ENCODE measurements around the gene MCF2L.
"Not testable (repeated sequence)": the region's sequence is repeated elsewhere in the genome, so short reads cannot be mapped to it uniquely, and the experiment has no call there.

Gene MCF2L

DNA sequence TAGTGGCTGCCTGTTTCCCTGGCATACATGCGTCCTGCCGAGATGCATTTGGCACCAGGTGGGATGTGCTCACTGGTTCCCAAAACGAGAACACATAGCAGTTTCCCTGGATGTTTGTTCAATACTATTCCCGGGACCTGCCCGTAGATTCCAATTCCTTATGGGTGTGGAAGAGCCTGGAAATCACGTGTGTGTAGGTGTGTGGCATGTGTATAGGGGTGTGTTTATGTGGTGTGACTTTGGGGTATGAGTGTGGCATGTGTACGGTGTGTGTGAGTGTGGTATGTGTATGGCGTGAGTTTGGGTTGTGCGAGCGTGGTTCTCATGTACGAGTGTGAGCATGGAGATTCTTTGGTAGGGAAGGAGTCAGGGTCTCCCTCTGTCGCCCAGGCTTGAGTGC, 133.7 kb downstream of the MCF2L start:
- no peak for DNase-seq

DNA sequence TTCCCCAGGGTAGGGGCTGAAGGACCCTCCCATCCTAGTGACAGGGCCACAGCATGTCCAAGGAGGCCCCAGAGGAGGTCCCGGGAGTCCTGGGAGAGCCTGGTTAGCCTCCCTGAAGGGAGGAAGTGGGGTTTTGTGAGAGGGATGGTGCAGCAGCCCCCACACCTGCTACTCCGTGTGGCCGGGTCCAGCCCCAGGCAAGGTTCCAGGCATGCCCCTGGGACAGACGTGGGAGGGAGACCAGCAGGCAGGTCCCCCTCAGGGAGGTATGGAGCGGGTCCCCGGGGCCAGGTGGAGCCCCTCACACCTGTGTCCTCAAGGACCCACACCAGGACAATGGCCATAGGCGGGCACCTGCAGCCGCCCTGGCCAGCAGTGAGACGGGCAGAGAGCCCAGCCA, 134.6 kb downstream of the MCF2L start:
- no peak for DNase-seq

DNA sequence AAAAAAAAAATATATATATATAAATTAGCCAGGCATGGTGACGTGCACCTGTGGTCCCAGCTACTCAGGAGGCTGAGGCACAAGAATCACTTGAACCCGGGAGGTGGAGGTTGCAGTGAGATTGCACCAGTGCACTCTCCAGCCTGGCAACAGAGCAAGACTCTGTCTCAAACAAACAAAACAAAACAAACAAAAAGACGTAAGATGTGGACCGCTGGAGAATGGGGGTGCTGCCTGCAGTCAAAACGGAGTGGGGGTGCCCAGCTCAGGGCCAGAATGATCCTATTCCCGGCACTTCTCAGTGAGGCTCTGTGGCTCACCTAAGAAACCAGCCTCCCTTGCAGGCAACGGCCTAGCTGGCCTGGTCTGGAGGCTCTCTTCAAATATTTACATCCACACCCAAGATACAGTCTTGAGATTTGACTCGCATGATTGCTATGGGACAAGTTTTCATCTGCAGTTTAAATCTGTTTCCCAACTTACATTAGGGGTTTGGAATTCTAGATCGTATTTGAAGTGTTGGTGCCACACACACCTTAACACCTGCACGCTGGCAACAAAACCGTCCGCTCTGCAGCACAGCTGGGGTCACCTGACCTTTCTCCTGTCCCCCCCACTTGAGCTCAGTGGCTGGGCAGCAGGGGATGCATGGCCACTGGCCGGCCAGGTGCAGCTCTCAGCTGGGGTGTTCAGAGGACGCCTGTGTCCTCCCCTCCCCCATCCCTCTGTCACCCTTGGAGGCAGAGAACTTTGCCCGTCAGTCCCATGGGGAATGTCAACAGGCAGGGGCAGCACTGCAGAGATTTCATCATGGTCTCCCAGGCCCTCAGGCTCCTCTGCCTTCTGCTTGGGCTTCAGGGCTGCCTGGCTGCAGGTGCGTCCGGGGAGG, 136.3 kb downstream of the MCF2L start, which contains the start of gene F7:
F7 (plus strand) TSS at position 760 of the 889 bp plus-strand sequence; CDS start at position 811, 51 bp downstream.
- DNase-seq = no peak

DNA sequence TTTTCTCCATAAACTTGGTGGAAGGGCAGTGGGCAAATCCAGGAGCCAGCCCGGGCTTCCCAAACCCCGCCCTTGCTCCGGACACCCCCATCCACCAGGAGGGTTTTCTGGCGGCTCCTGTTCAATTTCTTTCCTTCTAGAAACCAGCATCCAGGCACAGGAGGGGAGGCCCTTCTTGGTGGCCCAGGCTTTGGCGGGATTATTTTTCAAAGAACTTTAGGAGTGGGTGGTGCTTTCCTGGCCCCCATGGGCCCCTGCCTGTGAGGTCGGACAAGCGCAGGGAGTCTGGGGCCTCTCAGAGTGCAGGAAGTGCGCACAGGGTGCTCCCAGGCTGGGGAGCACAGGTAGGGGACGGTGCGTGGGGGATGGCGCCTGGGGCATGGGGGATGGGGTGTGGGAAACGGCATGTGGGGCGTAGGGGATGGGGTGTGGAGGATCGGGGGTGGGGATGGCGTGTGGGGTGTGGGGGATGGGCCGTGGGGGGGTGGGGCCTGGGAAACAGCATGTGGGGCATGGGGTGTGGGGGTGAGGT, 137.0 kb downstream of the MCF2L start:
- DNase-seq = no peak

DNA sequence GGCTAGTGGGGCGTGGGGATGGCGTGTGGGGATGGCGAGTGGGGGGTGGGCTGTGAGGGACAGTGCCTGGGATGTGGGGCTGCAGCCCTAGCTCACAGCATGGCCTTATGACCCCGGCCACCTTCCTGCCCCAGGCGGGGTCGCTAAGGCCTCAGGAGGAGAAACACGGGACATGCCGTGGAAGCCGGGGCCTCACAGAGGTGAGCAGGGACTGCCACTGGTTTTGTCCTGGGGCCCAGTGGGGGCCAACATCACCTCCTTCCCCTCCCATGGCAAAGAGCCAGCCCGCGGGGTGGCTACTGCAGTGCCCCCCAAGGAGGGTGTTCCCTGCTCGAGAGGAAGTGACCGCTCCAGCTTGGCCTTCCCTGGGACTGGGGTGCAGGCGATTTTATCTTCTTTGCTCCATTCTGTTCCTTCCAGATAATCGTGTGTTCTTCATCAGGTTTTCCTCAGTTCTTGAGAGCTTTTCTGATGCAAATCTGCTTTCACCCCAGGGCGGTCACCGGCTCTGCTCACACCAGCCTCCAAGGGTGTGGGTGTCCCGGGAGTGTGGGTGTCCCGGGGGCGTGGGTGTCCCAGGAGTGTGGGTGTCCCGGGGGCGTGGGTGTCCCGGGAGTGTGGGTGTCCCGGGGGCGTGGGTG, 137.8 kb downstream of the MCF2L start:
- DNase-seq = no peak

DNA sequence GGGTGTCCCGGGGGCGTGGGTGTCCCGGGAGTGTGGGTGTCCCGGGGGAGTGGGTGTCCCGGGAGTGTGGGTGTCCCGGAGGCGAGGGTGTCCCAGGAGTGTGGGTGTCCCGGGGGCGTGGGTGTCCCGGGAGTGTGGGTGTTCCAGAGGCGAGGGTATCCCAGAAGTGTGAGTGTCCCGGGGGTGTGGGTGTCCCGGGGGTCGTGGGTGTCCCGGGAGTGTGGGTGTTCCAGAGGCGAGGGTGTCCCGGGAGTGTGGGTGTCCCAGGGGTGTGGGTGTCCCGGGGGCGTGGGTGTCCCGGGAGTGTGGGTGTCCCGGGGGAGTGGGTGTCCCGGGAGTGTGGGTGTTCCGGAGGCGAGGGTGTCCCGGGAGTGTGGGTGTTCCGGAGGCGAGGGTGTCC, 139.5 kb downstream of the MCF2L start:
- DNase-seq = not testable (repeated sequence)

DNA sequence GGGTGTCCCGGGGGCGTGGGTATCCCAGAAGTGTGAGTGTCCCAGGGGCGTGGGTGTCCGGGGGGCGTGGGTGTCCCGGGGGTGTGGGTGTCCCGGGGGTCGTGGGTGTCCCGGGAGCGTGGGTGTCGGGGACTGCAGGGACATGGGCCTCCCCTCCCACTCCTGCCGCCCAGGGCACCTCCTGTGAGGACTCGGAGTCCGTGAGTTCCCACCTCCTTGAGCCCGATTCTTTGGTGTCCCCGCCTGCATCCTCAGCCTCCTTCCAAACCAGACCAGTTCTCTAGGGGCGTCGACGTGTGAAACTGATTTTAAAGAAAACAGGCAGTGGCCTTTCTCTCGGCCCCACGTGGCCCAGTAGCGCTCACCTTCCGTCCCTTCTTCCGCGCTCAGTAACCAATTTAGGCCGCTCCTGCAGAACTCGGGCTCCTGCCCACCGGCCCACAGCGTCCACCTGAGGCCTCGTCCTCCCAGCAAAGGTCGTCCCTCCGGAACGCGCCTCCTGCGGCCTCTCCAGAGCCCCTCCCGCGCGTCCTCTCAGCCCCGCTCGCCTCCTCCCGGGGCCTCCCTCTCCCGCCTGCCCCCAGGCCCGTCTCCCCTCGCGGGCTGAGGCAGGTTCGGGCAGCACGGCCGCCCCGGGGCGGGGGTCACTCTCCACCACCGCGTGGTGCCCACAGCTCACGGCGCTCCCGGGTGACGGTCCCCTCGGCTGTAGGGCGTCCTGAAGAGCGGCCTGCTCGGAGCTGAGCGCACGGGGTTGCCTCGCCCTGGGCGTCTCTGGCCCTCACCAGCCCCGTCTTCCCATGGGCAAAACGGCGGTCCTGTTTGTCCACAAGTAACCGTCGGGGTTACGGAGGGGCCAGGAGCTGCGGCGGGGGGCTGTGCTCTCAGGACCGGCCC, 140.4 kb downstream of the MCF2L start:
- no peak for DNase-seq

DNA sequence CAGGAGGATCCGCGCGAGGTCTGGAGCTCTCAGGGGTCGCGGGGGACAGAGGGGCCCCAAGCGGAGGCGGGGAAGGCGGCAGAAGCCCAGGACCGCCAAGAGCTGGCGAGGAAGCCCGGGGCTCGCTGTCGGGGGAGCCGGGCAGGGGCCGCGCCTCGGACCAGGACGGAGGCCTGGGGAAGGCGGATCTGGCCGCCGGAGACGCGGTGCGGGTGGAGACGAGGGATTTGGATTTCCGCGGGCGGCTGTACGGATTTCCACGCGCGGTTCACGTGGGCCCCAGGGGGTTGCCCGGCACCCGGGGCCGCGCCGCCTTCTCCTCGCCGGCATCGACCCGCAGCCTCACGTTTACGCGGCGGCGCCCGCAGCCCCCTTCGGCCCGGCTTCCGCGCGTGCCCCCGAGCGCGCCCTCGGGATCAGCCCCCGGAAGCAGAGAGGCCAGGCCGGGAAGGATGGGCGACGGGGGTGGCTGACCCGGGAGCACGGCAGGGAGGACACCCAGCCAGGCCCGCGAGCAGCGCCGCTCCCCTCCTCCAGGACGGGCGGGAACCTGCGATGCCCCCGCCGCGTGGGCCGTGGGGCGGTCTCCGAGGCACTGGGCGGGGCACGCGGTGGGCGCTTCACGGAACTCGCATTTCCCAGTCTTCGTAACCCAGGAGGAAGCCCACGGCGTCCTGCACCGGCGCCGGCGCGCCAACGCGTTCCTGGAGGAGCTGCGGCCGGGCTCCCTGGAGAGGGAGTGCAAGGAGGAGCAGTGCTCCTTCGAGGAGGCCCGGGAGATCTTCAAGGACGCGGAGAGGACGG, 141.2 kb downstream of the MCF2L start:
- DNase-seq = peak; percentile 28 to 34

DNA sequence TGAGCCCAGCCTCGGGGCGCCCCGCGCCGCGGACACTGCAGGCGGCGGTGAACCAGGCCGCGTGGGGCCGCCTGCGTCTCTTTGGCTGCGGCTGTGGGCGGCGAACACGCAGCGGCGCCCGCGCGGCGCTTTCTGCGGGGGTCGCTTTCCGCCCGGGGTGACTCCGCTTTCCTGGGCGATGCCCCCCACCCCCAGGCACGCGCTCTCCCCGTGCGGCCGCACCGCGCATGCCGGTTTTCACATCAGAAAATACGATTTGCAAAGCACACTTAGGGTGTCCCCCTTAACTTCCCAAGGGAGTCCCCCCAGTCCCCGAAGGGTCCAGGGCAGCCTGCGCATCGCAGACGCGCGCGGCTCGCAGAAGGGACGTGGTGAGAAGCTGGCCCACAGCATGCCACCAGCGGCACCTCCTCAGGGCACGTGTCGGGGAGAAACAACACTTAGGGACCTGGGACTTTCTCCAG, 141.9 kb downstream of the MCF2L start:
- DNase-seq = no peak

DNA sequence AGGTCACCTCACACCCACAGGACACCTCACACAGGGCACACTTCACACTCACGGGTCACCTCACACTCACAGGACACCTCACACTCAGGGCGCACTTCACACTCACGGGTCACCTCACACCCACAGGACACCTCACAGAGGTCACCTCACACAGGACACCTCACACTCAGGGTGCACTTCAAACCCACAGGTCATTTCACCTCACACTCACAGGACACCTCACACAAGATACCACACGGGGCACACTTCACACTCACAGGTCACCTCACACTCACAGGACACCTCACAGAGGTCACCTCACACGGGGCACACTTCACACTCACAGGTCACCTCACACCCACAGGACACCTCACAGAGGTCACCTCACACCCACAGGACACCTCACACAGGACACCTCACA, 142.8 kb downstream of the MCF2L start:
- DNase-seq = not testable (repeated sequence)

DNA sequence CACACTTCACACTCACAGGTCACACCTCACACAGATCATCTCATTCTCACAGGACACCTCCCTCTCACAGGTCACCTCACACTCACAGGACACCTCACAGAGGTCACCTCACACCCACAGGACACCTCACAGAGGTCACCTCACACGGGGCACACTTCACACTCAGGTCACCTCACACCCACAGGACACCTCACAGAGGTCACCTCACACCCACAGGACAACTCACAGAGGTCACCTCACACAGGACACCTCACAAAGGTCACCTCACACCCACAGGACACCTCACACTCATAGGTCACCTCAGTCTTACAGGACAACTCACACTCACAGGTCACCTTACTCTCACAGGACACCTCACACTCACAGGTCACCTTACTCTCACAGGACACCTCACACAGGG, 143.5 kb downstream of the MCF2L start:
- not testable (repeated sequence) for DNase-seq

DNA sequence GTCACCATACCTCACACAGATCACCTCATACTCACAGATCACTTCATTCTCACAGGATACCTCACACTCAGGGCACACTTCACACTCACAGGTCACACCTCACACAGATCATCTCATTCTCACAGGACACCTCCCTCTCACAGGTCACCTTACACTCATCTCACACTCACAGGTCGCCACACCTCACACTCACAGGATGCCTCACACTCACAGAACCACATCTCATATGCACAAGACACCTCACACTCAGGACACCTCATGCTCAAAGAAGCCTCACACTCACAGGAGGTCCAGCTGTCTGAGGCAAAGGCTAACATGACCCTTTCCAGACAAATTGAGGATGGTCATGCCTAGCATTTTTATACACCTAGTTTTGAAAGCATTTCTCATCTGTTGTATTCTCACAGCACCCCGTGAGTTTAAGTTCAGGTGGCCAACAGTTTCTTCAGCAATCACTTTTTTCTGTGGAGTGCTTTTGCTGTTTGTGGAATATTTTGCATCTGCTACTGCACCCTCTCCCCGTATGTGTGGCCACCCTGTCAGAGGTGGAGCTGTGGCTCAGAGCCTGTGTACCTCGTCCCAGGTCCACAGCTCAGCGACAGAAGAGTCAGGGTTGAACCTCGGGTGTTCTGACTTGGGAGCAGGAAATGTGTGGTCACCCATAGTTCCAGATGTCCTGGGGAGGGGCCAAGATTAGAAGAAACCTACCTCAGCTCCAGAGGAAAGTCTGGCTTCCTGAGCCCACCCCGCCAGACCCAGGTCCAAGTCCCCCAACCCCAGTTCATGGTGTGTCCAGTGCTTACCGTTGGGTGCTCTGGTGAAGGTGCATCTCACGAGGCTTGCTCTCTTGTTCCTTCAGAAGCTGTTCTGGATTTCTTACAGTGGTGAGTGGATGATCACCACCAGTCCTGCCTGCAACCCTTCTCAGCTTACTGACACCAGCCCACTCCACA, 144.2 kb downstream of the MCF2L start:
- DNase-seq = no peak

DNA sequence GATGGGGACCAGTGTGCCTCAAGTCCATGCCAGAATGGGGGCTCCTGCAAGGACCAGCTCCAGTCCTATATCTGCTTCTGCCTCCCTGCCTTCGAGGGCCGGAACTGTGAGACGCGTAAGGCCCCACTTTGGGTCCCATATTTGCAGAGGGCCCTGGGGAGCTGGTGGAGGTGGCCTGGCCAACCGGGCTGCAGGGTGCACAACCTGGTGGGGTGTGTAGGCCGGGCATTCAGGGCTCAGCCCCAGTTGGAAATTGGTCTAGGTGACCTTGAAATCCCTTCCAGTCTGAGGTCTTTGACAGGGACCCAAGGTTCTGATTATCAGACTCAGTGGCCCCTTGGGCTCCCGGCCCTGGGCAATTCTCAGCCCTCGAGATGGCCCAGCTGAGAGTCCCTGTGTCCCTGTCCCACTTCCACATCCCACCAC, 144.8 kb downstream of the MCF2L start:
- DNase-seq = no peak

DNA sequence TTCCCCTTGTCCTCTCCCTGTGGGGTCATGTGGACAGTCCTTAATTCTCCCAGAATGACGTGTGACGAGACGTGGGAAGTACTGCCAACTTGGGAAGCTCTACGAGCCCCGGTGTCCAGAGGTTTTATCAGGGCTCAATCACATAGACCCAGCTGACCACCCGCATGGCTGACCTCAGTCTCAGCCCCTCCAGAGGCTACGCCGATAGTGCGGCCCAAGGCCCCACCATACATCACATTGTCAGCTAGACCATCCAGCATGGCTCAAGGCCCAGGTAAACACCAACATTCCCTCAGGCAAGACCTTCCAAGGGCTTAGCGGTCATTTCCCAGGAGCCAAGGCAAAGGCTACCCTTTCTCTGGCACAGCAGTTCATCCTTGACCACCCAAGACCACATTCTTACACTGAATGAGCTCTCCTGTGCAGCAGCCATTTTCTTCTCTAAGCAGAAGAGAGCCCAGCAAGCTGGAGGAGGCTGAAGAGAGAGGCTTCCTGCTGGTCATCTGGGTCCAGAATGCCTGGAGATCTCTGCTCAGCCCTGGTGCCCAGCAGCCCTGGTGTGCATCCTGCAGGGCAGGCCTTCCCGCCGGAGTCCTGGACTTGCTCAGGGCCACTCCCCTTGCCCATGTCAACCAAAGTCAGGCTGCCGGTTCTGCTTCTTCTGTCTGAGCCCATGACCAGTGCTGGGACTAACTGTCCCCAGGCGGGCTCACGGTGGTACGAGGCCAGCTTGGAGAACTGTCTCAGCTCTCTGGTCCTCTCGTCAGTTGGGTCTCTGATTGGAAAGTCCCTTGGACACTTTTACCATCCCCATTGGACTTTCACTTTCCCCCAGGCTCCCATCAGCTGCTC, 145.7 kb downstream of the MCF2L start:
- no peak for DNase-seq

DNA sequence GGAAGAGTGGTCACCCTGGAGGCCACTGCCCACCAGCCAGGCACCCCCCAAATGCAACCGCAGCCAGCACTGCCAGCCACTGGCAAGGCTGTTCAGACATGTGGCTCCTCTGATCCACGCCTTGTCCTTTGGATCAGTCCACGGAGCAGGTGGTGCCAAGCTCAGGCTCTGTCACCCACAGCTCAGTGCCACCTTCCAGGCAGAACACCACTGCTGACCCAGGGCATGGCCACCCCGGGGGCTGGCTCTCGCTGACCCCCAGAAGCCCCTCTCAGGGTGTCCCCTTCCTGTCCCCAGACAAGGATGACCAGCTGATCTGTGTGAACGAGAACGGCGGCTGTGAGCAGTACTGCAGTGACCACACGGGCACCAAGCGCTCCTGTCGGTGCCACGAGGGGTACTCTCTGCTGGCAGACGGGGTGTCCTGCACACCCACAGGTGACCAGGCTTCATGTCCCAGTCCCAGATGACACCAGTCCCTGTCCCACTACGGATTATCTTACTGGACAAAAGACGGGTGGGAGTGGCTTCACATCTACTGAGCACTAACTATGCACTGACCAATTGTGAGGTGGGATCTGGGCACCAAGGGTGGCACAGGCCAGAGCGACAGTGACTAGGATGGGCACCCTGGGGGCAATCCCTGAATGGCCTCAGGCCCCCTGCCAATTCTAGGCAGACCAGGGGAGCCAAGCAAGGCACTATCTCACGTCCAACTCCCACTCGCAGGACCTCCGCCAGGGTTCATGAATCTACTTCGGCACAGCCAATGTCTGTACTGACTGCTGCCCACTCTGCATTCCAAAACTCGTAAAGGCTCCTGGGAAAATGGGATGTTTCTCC, 146.6 kb downstream of the MCF2L start:
- no peak for DNase-seq

DNA sequence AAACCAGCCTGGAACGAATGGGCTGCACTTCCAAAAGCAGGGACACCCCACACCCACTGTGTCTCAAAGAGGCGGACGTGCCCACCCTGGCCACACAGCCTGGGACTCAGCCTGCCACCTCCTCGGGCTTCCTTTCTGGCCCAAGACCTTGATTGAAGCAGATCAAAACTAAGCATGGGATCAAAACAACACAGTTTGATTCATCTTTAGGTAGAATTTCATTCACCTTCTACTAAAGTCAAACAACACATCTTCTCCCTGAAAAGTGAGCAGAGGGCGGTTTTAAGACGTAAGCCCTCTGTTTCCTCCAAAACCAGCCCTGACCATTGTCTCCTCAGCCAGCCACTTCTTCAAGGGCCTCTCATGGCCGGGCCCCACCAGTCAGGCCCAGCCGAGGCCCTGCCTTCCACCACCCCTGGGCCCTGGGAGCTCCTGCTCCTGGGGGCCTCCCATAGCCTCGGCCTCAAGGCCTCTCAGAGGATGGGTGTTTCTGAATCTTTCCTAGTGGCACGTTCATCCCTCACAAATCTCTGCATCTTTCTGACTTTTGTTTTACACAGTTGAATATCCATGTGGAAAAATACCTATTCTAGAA, 147.3 kb downstream of the MCF2L start:
- no peak for DNase-seq

DNA sequence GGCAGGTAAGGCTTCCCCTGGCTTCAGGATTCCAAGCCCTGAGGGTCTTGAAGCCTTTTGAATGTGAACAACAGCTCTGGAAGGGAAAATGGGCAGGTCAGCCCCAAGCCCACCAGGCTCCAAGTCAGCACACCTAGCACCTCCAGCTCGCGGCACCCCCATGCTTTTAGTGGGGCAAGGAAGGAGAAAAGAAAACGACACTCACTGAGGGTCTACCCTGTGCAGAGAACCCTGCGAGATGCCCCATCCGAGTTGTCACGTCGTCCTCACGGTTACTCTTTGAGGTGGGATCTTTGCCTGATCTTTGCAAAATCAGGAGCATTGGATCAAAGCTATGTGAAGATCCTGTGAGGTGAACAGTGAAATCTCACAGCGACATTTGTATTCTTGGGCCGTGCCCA, 147.9 kb downstream of the MCF2L start:
- DNase-seq = no peak

DNA sequence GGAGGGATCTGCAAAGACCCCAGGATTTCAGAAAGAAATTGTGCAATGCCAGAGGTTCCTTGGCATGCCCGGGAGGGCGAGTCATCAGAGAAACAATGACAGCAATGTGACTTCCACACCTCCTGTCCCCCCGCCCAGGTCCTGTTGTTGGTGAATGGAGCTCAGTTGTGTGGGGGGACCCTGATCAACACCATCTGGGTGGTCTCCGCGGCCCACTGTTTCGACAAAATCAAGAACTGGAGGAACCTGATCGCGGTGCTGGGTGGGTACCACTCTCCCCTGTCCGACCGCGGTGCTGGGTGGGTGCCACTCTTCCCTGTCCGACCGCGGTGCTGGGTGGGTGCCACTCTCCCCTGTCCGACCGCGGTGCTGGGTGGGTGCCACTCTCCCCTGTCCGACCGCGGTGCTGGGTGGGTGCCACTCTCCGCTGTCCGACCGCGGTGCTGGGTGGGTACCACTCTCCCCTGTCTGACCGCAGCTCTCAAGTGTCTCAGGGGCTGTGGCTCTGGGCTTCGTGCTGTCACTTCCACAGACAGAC, 148.4 kb downstream of the MCF2L start:
- no peak for DNase-seq
